Measurements from ENCODE around the gene HEMGN.

Gene HEMGN

DNA sequence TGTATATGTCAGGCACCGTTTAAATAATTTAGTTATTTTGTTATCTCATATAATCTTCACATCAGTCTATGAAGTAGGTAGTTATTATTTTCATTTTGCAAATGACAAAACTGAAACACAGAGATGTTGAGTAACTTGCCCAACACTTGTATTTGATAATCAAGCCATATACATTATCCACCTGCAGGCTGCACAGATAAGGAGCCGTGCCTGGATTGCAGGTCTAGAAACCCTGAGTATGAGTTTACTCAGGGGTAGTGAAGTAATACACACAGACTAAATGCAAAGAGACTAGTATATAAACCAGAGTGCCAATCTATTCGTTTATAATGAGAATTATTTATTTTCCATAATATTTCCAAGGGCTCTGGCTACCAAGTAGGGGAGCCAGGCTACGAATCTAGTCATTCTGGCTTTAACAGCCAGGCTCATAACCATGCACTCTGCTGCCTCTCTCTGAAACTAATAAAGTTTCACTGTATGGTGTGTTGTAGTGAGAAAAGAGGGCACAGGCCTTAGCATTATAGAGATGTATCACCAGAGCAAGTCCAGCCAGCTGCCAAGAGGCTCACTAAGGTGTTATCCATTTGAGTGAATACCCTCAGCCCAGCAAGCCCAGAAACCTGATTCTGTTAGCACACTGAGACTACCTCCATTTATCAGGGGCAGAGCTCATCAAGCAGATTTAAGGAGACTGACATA lies 4.5 kb downstream of the HEMGN start:
- H3K27ac ChIP-seq (ENCODE audit: low read depth in 2 of 2, low read length in 2 of 2), result no peak overlapping the region
- no peak overlapping the region for H3K9ac ChIP-seq (ENCODE audit: low read depth in 1 of 2, low read length in 2 of 2)
- H3K9me3 ChIP-seq (ENCODE audit: control insufficient read depth in 2 of 2, low read length in 2 of 2), result no peaks in the 10 kb centered on the region
- no peaks in the 10 kb centered on the region for H3K36me3 ChIP-seq (ENCODE audit: control insufficient read depth in 2 of 2, insufficient read depth in 2 of 2, low read length in 2 of 2)
- H3K4me1 ChIP-seq (ENCODE audit: control insufficient read depth in 2 of 2, insufficient read depth in 2 of 2, low read length in 2 of 2), result no peaks in the 10 kb centered on the region
- peaks cover 0 to 7% of the 10 kb centered on the region in 2 donors for H3K27me3 ChIP-seq (ENCODE audit: control insufficient read depth in 2 of 2, insufficient read depth in 2 of 2, low read length in 2 of 2)
- H3K4me3 ChIP-seq (ENCODE audit: low read length in 2 of 2), result no peak overlapping the region

DNA sequence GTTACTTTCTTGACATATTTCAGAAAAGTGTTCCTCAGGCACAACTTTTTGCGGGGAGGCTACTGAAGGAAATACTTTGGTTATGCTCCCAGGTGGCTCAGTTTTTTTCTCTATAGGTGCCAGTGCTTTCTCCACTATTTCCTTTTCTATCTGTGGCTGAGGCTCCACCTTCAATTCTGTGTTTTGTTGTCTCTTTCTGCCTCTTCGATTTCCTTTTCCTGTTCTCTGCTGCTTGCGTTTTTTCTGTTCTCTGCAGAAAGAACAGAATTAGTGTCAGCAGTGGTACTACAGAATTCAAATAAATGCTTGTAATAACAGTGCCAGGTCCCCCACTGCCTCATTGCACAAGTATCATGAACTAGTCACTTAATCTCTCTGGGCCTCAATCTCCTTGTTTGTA lies 7.0 kb downstream of the HEMGN start:
- no peak overlapping the region for H3K27ac ChIP-seq (ENCODE audit: low read depth in 2 of 2, low read length in 2 of 2)
- no peaks in the 10 kb centered on the region for H3K36me3 ChIP-seq (ENCODE audit: control insufficient read depth in 2 of 2, insufficient read depth in 2 of 2, low read length in 2 of 2)
- H3K27me3 ChIP-seq (ENCODE audit: control insufficient read depth in 2 of 2, insufficient read depth in 2 of 2, low read length in 2 of 2), result peaks cover 2 to 9% of the 10 kb centered on the region in 2 donors
- no peaks in the 10 kb centered on the region for H3K4me1 ChIP-seq (ENCODE audit: control insufficient read depth in 2 of 2, insufficient read depth in 2 of 2, low read length in 2 of 2)
- no peaks in the 10 kb centered on the region for H3K9me3 ChIP-seq (ENCODE audit: control insufficient read depth in 2 of 2, low read length in 2 of 2)
- H3K4me3 ChIP-seq (ENCODE audit: low read length in 2 of 2), result no peak overlapping the region
- H3K9ac ChIP-seq (ENCODE audit: low read depth in 1 of 2, low read length in 2 of 2), result no peak overlapping the region

DNA sequence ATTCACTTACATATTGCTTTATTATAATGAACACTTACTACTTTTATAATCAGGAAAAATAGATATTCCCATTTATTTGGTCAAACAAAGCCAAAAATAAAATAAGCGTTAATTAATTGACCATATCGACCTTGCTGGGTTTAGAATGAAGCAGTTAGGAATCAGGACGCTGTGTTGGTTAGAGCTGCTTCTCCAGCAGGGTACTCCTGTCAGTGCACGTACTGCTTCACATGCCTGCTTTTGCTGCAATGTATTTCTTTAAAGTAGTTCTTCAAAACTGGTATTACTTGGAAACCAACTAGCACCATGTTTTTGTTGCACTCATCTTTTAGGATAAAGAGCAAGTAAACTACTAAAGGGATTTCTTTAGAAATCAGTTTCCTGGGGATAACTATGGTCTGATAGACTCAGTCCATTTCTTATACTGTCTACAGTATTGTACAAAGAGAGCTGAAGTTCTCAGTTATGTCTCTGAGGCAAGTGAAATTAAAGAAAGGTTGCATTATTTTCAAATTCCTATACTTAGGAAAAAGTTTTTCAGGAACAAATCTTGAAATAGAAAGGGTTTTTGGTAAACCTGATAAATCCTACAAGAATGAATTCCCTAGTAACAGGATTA lies 8.9 kb downstream of the HEMGN start:
- Histone ChIP-seq H3K4me1 (ENCODE audit: control insufficient read depth in 2 of 2, insufficient read depth in 2 of 2, low read length in 2 of 2) (no peaks in the 10 kb centered on the region), H3K27me3 (ENCODE audit: control insufficient read depth in 2 of 2, insufficient read depth in 2 of 2, low read length in 2 of 2) (peaks cover 2 to 9% of the 10 kb centered on the region in 2 donors), H3K9ac (ENCODE audit: low read depth in 1 of 2, low read length in 2 of 2) (no peak overlapping the region), H3K9me3 (ENCODE audit: control insufficient read depth in 2 of 2, low read length in 2 of 2) (no peaks in the 10 kb centered on the region), H3K4me3 (ENCODE audit: low read length in 2 of 2) (no peak overlapping the region), H3K36me3 (ENCODE audit: control insufficient read depth in 2 of 2, insufficient read depth in 2 of 2, low read length in 2 of 2) (no peaks in the 10 kb centered on the region), H3K27ac (ENCODE audit: low read depth in 2 of 2, low read length in 2 of 2) (no peak overlapping the region)

DNA sequence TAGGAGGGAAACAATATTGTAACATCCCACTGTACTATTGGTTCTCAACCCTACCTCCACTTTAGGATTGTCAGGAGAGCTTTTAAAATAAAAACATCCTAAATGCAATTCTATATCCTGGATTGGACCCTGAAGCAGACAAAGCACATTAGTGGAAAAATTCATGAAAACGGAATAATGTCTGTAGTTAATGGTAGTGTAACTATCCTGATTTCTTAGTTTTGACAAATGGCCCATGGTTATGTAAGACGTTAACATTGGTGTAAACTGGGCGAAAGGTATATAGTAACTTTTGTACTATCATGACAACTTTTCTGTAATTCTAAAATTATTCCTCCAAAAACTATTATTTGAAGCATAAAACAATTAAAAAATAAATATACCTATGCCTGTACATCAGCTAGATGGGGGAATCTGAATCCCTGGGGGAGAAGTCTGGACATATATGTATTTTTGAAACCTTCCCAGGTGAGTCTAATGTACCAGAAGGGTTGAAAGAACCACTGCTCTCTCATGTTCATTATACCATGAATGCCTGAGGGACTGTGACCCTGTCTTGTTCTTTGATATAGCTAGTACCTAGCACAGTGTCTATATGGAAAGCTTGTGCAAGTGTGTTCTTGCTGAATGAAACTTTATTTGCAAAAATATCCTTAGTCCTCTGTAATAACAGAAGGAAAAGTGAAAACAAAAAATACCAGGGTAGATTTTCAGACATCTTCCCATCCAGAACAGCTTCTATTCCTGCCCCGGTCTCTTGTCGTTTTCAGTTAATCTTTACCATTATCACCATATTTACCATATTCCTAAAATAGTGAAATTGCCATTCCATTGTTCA lies 12.3 kb downstream of the HEMGN start:
- Histone ChIP-seq H3K4me3 (ENCODE audit: low read length in 2 of 2) (no peak overlapping the region), H3K9me3 (ENCODE audit: control insufficient read depth in 2 of 2, low read length in 2 of 2) (no peaks in the 10 kb centered on the region), H3K36me3 (ENCODE audit: control insufficient read depth in 2 of 2, insufficient read depth in 2 of 2, low read length in 2 of 2) (no peaks in the 10 kb centered on the region), H3K9ac (ENCODE audit: low read depth in 1 of 2, low read length in 2 of 2) (no peak overlapping the region), H3K4me1 (ENCODE audit: control insufficient read depth in 2 of 2, insufficient read depth in 2 of 2, low read length in 2 of 2) (peaks cover 6 to 9% of the 10 kb centered on the region in 2 donors), H3K27ac (ENCODE audit: low read depth in 2 of 2, low read length in 2 of 2) (no peak overlapping the region), H3K27me3 (ENCODE audit: control insufficient read depth in 2 of 2, insufficient read depth in 2 of 2, low read length in 2 of 2) (peaks cover 2 to 4% of the 10 kb centered on the region in 2 donors)

DNA sequence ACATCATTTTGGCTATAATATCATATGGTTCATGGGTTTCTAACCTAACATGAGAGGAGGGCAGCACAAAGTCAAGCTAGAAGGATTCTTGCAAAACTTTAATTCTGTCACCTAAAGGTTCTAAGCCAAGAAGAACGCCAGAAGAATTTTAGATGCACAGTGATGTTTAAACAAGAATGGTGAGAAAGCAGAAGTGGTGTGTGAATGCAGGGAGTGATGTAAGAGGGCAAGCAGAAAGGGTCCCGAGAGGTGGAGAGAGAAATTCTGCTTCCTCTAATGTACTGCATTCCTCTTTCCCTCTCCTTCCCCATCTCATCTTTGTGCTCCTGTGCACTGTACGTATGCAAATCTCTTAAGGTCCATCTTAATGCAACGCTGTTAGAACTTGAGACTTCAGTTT lies 13.6 kb downstream of the HEMGN start:
- peaks cover 6 to 9% of the 10 kb centered on the region in 2 donors for H3K4me1 ChIP-seq (ENCODE audit: control insufficient read depth in 2 of 2, insufficient read depth in 2 of 2, low read length in 2 of 2)
- H3K9ac ChIP-seq (ENCODE audit: low read depth in 1 of 2, low read length in 2 of 2), result no peak overlapping the region
- H3K9me3 ChIP-seq (ENCODE audit: control insufficient read depth in 2 of 2, low read length in 2 of 2), result no peaks in the 10 kb centered on the region
- no peak overlapping the region for H3K4me3 ChIP-seq (ENCODE audit: low read length in 2 of 2)
- H3K27ac ChIP-seq (ENCODE audit: low read depth in 2 of 2, low read length in 2 of 2), result no peak overlapping the region
- H3K27me3 ChIP-seq (ENCODE audit: control insufficient read depth in 2 of 2, insufficient read depth in 2 of 2, low read length in 2 of 2), result peaks cover 2 to 4% of the 10 kb centered on the region in 2 donors
- H3K36me3 ChIP-seq (ENCODE audit: control insufficient read depth in 2 of 2, insufficient read depth in 2 of 2, low read length in 2 of 2), result no peaks in the 10 kb centered on the region

DNA sequence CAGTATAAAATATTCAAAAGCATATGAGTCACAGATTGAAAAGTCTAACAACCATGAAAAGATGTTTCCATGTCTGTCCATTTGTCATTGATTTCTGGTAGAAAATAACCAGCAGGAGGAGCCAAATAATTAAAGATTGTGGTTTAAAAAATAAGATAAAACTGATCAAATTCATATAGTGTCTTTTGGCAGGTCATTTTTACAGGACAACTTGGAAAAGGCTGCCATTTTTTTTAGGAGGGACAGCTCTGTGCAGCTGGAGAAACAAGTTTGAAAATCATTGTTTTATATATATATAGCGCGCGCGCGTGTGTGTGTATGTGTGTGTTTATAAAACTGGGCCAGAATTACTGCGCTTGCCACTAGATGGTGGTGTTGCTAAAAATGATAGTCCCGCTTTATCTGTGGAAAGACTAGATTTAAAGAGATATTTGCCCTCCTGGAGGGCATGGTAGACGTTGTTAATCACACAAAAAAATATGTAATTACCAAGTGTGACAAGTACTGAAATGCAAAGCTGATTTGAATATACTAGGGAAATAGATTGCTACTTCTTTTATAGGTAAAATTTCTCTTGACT lies 14.4 kb downstream of the HEMGN start:
- Histone ChIP-seq H3K9ac (ENCODE audit: low read depth in 1 of 2, low read length in 2 of 2) (peak overlapping the region in 1 of 2 donors; percentile 78), H3K27ac (ENCODE audit: low read depth in 2 of 2, low read length in 2 of 2) (peak overlapping the region in 1 of 2 donors; percentile 28), H3K9me3 (ENCODE audit: control insufficient read depth in 2 of 2, low read length in 2 of 2) (no peaks in the 10 kb centered on the region), H3K27me3 (ENCODE audit: control insufficient read depth in 2 of 2, insufficient read depth in 2 of 2, low read length in 2 of 2) (peaks cover 2% of the 10 kb centered on the region in 2 donors), H3K4me3 (ENCODE audit: low read length in 2 of 2) (peak overlapping the region; percentile 45 to 55), H3K4me1 (ENCODE audit: control insufficient read depth in 2 of 2, insufficient read depth in 2 of 2, low read length in 2 of 2) (peaks cover 6 to 9% of the 10 kb centered on the region in 2 donors), H3K36me3 (ENCODE audit: control insufficient read depth in 2 of 2, insufficient read depth in 2 of 2, low read length in 2 of 2) (no peaks in the 10 kb centered on the region)

DNA sequence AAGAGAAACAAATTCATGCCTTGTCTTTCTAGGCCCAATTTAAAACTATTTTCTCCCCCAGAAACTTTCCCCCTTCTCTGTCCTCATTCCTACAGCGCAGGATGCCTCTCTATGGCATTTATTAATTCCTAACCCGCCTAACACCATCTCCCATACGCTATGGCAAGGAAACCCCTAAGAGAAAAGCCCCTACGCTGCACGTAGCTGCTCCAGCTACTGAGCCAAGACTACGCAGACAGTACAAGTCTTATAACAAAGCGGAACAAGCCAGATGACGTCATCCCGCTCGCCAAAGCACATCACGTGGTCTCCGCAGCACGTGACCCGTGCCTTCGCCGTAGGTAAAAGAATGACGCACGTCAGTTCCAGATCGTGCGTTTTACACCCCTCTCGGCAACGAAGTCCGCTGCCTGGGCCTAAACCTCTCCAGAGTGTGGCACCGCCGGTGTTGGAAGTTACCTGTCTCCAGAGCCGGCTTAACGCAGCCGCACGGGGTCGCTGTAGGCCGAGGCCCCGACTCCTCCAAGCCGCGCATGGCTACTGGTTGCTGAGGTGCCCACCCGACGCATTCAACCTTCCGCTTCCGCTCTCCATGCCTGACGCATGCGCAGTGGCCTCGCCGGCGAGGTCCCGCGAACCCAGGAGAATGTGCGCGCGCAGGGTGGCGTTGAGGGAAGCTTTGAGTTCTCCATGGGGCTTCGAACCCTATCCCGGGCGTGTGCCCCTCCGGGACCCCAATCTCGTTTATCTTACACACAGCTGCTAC lies 15.8 kb downstream of the HEMGN start, which contains the start of gene TRMO:
TRMO (minus strand) TSS at position 542 of the 766 bp plus-strand sequence; CDS start at position 535, 7 bp downstream.
- H3K36me3 ChIP-seq (ENCODE audit: control insufficient read depth in 2 of 2, insufficient read depth in 2 of 2, low read length in 2 of 2), result no peaks in the 10 kb centered on the region
- H3K9me3 ChIP-seq (ENCODE audit: control insufficient read depth in 2 of 2, low read length in 2 of 2), result no peaks in the 10 kb centered on the region
- peak within 1 kb of the TSS; percentile 94 to 98 for H3K27ac ChIP-seq (ENCODE audit: low read depth in 2 of 2, low read length in 2 of 2)
- peaks cover 6 to 9% of the 10 kb centered on the region in 2 donors for H3K4me1 ChIP-seq (ENCODE audit: control insufficient read depth in 2 of 2, insufficient read depth in 2 of 2, low read length in 2 of 2)
- peak within 1 kb of the TSS; percentile 78 to 88 for H3K9ac ChIP-seq (ENCODE audit: low read depth in 1 of 2, low read length in 2 of 2)
- peaks cover 2% of the 10 kb centered on the region in 2 donors for H3K27me3 ChIP-seq (ENCODE audit: control insufficient read depth in 2 of 2, insufficient read depth in 2 of 2, low read length in 2 of 2)
- H3K4me3 ChIP-seq (ENCODE audit: low read length in 2 of 2), result peak within 1 kb of the TSS; percentile 84 to 89

DNA sequence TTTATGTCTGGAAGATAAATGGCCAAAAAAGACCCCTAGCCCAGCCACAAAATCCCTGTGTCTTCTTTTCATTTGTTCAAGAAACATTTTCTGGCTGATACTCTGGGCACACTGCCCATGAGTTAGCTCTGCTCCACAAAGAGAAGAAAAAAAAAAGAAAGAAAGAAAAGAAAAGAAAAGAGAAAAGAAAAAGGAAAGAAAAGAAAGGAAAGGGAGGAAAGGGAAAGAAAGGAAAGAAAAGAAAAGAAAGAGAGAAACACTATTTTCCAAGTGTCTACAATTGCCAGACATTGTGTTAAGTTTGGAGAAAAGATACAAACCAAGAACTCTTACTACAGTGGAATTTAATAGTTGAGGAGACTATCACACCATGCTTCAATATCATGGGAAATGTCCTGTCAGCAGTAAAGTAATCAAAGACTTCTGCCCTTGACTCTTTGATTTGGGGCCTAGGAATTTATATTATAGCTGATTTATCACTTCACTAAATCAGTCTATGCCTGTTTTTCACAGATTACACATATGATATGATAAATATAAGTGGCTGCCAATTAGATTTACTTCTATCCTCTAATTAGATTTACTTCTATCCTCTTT lies 18.7 kb downstream of the HEMGN start:
- no peak overlapping the region for H3K9ac ChIP-seq (ENCODE audit: low read depth in 1 of 2, low read length in 2 of 2)
- no peaks in the 10 kb centered on the region for H3K27me3 ChIP-seq (ENCODE audit: control insufficient read depth in 2 of 2, insufficient read depth in 2 of 2, low read length in 2 of 2)
- no peak overlapping the region for H3K4me3 ChIP-seq (ENCODE audit: low read length in 2 of 2)
- H3K27ac ChIP-seq (ENCODE audit: low read depth in 2 of 2, low read length in 2 of 2), result peak overlapping the region in 1 of 2 donors; percentile 20
- H3K36me3 ChIP-seq (ENCODE audit: control insufficient read depth in 2 of 2, insufficient read depth in 2 of 2, low read length in 2 of 2), result peaks cover 2 to 9% of the 10 kb centered on the region in 2 donors
- no peaks in the 10 kb centered on the region for H3K9me3 ChIP-seq (ENCODE audit: control insufficient read depth in 2 of 2, low read length in 2 of 2)
- peaks cover 6 to 9% of the 10 kb centered on the region in 2 donors for H3K4me1 ChIP-seq (ENCODE audit: control insufficient read depth in 2 of 2, insufficient read depth in 2 of 2, low read length in 2 of 2)

DNA sequence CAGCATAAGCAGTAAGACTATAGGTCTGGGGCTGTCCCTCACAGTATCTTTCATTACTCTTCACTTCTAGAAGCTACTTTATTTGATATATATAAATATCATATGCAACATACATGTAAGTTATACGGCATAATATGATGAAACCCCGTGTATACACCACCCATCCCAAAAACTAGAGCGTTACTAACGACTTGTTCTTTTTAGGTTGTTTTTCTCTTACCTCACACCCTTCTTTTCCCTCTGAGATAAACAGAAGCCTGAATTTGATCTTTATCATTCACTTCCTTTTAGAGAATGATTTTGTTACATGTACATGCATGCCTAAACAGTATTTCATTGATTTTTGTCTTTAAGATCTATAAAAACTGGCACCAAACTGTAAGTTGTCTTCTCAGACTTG lies 19.4 kb downstream of the HEMGN start:
- Histone ChIP-seq H3K4me1 (ENCODE audit: control insufficient read depth in 2 of 2, insufficient read depth in 2 of 2, low read length in 2 of 2) (peaks cover 6 to 9% of the 10 kb centered on the region in 2 donors), H3K27me3 (ENCODE audit: control insufficient read depth in 2 of 2, insufficient read depth in 2 of 2, low read length in 2 of 2) (no peaks in the 10 kb centered on the region), H3K4me3 (ENCODE audit: low read length in 2 of 2) (no peak overlapping the region), H3K27ac (ENCODE audit: low read depth in 2 of 2, low read length in 2 of 2) (peak overlapping the region in 1 of 2 donors; percentile 20), H3K9me3 (ENCODE audit: control insufficient read depth in 2 of 2, low read length in 2 of 2) (no peaks in the 10 kb centered on the region), H3K9ac (ENCODE audit: low read depth in 1 of 2, low read length in 2 of 2) (no peak overlapping the region), H3K36me3 (ENCODE audit: control insufficient read depth in 2 of 2, insufficient read depth in 2 of 2, low read length in 2 of 2) (peaks cover 2 to 16% of the 10 kb centered on the region in 2 donors)
